WTC11 (cell line): Measurements from ENCODE around the gene RAI1.

Source experiments
- CREB1 ChIP-seq: sonication (generic); formaldehyde crosslinking; IDR thresholded peaks from 2 replicates; pipeline ENCODE4 v1.8.0; 2023; ENCODE audit warnings: mild to moderate bottlenecking, missing genetic modification reagents
- CTCF ChIP-seq: fragments of 200-600 bp; IDR thresholded peaks from 2 replicates; pipeline ENCODE4 v1.8.0; 2022; ENCODE audit warnings: antibody characterized with exemption
- ZBTB21 ChIP-seq: sonication (generic); formaldehyde crosslinking; IDR thresholded peaks from 2 replicates; pipeline ENCODE4 v1.8.1; 2023; ENCODE audit warnings: mild to moderate bottlenecking, missing genetic modification reagents, borderline replicate concordance
- TF ChIP-seq, protein P1 (sequence below): sonication (generic); formaldehyde crosslinking; IDR thresholded peaks from 2 replicates; pipeline ENCODE4 v1.8.0; 2022; ENCODE audit warnings: mild to moderate bottlenecking, missing genetic modification reagents
- TF ChIP-seq, protein P2 (sequence below): sonication (generic); formaldehyde crosslinking; IDR thresholded peaks from 2 replicates; pipeline ENCODE4 v1.8.0; 2022; ENCODE audit warnings: mild to moderate bottlenecking, missing genetic modification reagents

- TF ChIP-seq, protein P1, sequence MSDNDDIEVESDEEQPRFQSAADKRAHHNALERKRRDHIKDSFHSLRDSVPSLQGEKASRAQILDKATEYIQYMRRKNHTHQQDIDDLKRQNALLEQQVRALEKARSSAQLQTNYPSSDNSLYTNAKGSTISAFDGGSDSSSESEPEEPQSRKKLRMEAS = no peak
- TF ChIP-seq CREB1 (CRISPR knock-in tag) (no peak), ZBTB21 (no peak), CTCF (no peak)
- TF ChIP-seq, protein P2, sequence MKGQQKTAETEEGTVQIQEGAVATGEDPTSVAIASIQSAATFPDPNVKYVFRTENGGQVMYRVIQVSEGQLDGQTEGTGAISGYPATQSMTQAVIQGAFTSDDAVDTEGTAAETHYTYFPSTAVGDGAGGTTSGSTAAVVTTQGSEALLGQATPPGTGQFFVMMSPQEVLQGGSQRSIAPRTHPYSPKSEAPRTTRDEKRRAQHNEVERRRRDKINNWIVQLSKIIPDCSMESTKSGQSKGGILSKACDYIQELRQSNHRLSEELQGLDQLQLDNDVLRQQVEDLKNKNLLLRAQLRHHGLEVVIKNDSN (CRISPR knock-in tag) = no peak
Measured at GRCh38 chr17:17681744-17682292, 560 bp downstream of the RAI1 start.
